Measurements from ENCODE around the gene OR10P1.
"Not testable (repeated sequence)": the region's sequence is repeated elsewhere in the genome, so short reads cannot be mapped to it uniquely, and the experiment has no call there.

Gene OR10P1, protein sequence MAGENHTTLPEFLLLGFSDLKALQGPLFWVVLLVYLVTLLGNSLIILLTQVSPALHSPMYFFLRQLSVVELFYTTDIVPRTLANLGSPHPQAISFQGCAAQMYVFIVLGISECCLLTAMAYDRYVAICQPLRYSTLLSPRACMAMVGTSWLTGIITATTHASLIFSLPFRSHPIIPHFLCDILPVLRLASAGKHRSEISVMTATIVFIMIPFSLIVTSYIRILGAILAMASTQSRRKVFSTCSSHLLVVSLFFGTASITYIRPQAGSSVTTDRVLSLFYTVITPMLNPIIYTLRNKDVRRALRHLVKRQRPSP

DNA sequence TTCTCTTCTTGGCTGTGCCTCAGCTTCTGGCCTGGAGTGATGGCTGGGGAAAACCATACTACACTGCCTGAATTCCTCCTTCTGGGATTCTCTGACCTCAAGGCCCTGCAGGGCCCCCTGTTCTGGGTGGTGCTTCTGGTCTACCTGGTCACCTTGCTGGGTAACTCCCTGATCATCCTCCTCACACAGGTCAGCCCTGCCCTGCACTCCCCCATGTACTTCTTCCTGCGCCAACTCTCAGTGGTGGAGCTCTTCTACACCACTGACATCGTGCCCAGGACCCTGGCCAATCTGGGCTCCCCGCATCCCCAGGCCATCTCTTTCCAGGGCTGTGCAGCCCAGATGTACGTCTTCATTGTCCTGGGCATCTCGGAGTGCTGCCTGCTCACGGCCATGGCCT lies at the start of gene OR10P1:
Gene OR10P1 (plus strand): TSS at position 40 of the 400 bp plus-strand sequence. CDS start 0 bp downstream, at position 40.
- DNase-seq (ENCODE audit: low read depth) = no peak

DNA sequence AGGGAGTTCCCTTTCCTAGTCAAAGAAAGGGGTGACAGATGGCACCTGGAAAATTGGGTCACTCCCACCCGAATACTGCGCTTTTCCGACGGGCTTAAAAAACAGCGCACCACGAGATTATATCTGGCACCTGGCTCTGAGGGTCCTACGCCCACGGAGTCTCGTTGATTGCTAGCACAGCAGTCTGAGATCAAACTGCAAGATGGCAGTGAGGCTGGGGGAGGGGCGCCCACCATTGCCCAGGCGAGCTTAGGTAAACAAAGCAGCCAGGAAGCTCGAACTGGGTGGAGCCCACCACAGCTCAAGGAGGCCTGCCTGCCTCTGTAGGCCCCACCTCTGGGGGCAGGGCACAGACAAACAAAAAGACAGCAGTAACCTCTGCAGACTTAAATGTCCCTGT lies 46.5 kb upstream of the OR10P1 start:
- DNase-seq (ENCODE audit: low read depth) = not testable (repeated sequence)

DNA sequence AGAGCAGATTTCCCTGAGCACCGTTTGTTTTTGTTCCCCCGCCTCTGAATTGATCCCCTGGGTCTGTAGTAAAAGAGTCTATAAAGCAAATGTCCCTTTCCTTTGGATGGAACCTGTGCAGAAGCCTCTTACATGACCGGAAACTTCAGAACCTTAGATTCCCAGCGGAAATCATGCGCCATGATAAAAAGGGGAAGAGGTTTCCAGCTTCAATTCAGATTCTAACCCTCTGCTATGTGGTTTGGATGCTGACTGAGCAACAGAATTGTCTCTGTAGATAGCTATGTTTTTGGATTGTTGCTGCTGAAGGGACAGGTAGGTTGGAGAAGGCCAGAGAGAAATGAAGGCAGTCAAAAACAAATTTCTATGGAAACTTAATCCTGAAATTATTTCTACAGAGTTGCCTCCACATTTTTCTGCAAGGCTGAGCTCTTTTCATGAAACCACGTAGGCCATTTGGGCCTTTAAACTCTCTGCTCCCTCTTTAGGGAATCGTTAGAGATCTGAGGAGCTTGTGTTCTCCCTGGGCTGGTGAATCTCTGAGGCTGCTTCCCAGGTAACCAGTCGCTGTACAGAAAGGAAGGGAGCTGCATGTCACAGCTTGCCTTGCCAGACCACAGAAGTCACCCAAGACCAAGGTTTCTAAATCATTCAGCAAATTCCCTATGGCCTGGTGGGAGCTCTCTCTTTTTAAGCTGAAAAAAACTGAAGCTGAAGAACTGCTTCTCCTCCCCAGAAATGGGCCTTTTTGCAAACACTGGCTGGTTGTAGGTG lies 28.7 kb upstream of the OR10P1 start:
- no peak for DNase-seq (ENCODE audit: low read depth)

DNA sequence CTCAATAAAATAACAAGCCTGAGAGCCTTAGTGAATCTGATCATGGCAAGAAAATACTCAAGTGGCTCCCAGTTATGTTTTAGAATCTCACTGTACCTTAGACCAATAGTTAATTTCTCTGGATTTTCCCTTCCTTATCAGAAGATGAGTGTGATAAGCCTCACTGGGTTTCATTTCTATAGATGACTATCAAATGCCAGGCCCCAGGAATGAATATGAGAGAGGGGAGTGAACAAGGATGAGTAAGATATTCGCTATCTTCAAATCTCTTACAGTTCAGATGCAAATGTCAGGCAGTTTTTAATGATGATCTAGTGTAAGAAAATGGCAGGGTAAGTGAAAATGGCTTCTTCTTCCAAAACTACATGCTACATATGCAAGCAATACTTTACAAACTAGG lies 26.1 kb upstream of the OR10P1 start:
- DNase-seq (ENCODE audit: low read depth) = no peak

DNA sequence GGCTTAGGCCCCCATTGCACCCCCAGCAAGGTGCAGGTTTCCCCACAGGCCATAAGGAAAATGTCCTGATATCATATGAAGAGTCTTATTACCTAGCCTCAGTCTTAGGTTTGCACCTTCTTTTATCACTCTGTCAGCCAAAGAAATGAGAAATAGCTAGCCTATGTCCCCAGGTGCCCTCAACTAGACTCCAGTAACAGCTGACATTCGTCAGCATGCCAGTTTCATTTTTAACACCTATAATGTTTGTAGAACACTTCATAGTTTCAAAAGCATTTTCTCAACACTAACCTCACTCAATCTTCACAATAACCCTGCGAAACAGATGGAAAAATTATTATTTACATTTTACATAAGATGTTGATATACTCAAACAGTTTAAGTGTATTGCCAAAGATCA lies 24.0 kb upstream of the OR10P1 start:
- DNase-seq (ENCODE audit: low read depth) = no peak

DNA sequence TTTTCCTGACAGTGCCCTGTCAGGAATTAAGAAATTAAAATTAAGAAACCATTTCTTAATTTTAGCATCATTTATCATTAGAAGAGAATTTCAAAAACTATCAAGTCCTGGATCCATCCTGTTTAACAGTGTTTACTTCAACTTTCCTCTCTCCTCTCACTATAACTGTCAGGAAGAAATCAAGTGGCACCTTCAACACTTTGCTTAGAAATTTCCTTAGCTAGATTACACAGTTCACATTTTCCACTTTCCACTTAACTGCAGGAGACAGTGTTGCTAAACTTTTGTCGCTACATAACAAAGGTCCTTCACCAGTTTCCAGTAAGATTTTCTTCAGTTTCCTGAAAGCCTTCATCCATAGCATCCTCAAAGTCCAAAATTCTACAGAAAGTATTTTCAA lies 21.9 kb upstream of the OR10P1 start:
- no peak for DNase-seq (ENCODE audit: low read depth)

DNA sequence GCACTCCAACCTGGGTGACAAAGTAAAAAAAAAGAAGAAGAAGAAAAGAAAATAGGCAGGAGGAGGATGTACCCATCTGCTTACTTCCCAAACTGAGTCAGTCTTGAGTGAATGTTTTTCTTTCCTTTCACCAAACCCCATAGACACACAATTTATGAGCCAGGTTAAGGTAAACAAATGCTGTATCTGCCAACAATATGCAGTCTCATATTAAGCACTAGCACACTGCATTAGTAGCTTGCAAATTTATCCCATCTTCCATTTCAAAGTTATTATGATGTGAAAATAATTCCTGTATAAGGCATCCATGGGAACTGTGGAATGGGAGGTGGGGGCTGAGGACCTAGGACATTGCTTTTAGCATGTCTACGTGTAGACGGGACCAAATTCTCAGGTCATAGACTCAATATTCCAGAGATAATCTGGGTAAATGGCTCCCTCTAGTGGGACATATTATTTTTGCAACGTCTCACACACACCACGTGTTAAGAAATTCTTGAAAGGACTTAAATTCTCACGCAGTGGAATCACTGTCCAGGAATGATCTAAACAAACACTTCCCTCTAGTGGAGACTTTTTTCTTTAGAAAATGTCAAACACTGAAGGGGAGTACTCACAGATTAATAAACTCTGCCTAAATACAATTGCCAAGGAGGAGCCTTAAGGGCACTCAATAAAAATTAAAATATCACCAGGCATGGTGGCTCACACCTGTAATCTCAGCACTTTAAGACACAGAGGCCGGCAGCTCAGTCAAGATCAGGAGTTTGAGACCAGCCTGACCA lies 17.1 kb upstream of the OR10P1 start:
- DNase-seq (ENCODE audit: low read depth) = no peak

DNA sequence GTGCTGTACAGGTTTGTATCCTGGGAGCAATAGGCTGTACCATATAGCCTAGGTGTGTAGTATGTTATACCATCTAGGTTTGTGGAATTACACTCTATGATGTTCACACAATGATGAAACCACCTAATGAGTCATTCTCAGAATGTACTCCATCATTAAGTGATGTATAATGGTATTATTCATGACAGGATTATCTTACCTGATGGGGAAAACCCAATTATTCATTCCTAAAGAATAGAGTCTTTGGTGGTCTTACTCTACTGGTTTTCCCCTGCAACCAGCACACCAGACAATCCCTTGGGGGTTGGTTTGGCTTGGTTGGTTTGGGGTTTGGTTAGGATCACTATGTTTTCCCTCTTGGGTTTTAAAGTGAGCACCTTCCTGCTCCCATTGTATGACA lies 12.6 kb upstream of the OR10P1 start:
- no peak for DNase-seq (ENCODE audit: low read depth)

DNA sequence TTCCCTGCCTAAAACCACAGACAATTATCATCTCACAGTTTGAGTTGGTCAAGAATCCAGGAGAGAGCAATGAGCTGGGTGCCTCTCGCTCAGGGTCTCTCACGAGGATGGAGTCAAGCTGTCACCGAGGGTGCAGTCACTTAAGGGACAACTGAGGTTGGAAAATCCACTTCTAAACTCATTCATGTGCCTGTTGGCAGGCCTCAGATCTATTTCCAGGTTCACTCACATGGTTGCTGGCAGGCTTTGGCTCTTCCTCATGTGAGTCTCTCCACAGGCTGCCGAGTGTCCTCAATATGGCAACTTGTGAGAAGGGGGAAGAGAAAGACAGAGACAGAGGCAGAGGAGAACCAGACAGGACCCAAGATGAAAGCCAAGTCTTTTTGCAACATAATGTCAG lies 10.5 kb upstream of the OR10P1 start:
- DNase-seq (ENCODE audit: low read depth) = no peak

DNA sequence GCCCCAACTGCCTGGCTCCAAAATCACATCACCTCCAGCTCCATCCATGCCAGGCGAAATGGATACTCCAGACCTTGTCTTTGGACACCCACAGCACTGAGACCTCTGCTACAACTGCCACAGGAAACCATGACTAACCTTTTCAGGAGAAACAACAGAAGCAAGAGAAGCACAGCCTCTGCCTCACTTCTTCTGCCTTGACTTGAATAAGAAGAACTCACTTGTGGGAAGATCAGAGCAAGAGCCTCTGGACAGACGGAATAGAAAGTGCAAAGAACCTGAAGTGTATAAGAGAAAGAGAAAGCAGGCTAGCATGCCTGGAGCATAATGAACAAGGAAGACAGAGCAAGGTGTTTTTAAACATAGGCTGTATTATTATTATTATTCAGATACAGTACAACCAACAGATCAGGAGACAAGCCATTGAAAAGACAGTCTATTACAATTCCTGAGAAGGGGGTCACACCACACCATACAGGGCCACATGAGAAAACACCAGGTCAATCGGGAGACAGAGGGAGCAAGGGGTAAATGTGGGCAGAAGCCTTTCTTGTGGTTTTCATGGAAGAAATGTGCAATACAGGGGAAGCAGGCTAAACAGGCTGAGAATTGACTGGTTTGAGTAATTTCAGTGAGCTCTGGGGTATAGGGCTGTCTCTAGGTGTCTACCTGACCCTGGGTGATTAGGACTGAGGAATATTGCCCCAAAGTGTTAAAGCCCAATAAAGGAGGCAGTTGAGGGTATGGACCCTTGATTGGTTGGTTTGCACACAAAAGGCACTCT lies 7.4 kb upstream of the OR10P1 start:
- no peak for DNase-seq (ENCODE audit: low read depth)

DNA sequence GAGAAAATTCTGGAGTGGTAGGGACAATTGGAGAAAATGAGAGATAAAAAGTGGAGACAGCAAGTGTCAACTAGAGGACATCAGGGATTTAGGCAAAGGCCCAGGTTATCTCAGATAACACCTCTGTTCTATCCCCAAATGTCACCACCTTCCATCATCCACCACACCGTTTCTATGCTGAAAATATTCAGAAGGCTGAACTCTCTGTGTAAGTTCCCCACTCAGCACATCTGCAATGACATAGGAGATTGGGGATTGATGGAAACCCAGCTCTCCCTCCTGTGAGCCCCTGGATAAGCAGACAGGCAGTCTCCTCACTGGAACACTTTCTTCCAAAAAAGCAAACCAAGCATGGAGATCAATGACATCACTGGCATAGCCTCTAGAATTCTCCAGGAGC lies 5.6 kb upstream of the OR10P1 start:
- no peak for DNase-seq (ENCODE audit: low read depth)

DNA sequence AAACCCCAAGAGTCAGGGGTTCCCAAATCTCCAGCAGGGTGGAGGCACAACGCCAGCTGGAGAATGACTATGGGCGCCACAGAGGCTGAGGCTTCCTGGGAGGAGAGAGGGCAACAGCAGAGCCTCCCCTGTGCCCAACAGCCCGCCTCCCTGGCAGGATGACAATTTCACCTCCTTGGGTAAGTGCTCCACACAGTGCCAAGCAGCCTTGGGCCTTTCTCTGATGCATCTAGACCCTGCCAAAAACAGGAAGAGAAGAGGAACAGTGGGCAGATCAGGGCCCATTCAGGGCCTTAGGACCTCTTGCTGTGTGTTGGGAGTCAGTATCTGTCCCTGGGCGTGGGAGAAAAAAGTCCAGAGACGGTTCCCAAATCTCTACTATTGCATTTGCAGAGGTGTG lies 5.0 kb upstream of the OR10P1 start:
- DNase-seq (ENCODE audit: low read depth) = no peak

DNA sequence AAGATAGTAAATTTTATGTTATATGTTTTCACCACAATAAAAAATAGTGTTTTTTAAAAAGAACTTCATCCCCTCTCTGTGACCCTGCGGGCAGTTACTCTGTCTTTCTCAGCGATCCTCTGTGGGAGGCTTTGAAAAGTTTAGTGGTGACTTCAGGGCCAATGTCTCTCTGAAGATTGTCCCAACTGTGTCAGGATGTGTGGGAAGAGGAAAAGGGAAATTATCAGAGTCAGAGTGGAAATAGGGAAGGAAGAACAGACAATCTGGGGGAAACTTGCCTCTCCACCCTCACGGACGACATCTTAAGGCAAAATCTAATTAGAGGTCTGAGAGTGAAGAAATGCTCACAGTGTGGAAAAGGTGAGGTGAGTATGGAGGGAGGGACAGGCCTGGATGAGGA lies 3.5 kb upstream of the OR10P1 start:
- no peak for DNase-seq (ENCODE audit: low read depth)

DNA sequence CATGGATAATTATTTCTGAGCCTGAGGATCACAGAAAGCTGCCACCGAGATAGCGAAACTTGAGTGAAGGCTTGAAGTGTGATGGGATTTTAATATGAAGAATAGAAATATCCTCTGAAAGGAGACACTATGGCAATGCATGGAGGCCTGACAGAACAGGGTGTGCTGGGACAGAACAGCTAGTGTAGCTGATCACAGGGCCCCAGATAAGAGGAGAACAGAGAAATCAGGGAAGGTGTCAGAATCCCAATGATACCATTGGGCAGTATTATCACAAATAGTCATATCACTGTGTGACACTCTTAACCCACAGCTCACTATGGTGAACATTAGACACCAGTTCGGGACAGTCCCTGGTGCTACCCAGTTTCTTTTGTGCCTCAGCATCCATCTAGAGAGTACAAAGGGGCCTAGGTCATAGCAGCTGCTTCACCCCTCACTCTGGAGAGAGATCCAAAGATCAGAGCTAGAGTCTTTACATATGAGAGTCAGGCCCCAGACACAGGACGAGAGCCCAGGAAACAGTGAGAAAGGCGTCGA lies 506 bp upstream of the OR10P1 start:
- DNase-seq (ENCODE audit: low read depth) = no peak

DNA sequence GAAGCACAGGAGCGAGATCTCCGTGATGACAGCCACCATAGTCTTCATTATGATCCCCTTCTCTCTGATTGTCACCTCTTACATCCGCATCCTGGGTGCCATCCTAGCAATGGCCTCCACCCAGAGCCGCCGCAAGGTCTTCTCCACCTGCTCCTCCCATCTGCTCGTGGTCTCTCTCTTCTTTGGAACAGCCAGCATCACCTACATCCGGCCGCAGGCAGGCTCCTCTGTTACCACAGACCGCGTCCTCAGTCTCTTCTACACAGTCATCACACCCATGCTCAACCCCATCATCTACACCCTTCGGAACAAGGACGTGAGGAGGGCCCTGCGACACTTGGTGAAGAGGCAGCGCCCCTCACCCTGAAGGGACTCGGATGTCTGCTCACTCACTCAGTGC lies 775 bp downstream of the OR10P1 start:
- peak; percentile 10 for DNase-seq (ENCODE audit: low read depth)

DNA sequence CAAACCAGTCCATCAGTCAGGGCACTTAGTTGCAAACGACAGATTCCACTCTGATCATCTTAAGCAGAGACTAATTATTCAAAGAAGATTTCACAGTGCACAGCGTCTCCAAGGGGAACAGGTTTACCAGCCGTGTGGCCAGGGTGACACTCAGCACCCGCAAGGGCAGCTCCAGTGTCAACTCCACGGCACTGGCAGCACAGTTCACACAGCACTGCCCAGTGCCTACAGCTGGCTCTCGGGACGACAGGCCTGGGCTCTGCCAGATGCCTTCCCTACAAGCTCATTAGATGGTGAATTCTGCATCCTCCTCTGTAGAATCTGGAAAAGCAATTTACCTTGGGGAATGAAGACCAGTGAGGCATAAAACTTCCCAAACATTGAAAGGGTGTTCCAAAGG lies 4.9 kb downstream of the OR10P1 start:
- DNase-seq (ENCODE audit: low read depth) = no peak

DNA sequence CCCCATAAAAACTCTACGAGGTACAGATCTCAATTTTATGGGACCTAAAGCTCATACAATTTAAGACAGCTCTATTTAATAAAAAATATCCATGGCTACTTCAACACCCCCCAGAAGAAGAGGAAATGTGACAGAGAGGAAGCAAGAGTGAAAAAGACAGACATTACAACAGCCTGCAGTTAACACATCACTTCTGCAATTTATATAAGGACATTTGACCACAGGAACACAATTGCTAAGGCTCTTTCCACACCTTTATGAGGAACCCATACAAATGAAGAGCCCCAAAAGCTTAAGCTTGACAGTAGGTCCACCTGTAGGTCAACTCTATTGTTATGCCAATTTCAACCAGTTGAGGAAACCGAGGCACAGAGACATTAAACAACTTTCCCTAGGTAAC lies 5.6 kb downstream of the OR10P1 start:
- no peak for DNase-seq (ENCODE audit: low read depth)

DNA sequence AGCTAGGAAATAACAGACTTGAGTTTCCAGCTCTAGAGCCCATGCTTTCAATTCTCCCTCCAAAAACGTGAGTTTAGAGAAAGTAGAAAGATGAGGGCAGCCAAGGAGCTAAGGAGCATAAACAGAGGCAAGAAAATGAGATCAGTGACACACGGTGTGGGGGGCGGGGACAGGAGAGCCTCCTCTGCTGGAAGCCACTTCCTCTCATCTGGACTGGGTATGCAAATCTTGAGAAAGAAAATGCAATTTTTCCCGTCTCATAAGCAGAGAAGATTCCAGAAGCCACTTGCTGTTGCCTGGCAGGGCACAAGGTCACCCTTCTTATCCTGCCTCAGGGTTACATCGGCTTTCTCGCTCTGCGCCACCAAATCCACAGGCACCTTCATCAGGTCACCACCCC lies 6.0 kb downstream of the OR10P1 start:
- no peak for DNase-seq (ENCODE audit: low read depth)

DNA sequence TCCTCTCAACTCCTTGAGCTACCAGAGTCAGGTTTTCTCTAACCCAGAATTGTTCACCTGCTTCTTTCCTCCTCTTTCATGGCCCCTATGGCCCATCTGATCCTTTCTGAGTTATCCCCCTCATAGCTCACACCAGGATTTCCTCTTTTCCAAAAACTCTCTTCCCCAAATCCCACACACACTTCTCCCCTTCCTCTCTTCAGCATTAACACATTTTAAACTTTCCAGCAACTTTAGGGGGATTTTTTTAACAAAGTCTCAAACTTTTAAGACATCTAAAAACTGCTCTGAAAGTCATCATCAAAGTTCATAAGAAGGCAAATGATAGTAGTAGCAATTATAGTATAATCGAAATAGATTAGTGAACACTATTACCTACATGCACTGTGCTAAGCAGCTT lies 7.9 kb downstream of the OR10P1 start:
- DNase-seq (ENCODE audit: low read depth) = no peak

DNA sequence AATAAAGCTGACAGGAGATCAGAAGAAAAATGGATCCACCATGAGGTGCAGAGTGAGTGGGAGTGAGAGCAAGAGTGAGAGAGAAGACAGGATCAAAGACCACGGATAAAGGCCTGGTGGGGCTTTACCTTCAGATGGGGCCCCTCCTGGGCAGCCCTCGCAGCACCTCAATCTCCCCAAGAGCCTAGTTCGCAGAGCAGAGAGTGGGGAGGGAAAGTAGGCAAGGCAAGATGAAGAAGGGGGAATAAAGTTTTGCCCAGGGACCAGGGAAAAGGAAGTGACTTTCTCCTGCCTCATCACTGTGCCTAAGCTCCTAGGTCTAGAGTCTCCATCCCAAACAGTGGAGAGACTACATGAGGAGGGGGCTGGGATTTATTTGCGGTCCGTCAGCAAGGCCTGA lies 10.3 kb downstream of the OR10P1 start:
- no peak for DNase-seq (ENCODE audit: low read depth)

DNA sequence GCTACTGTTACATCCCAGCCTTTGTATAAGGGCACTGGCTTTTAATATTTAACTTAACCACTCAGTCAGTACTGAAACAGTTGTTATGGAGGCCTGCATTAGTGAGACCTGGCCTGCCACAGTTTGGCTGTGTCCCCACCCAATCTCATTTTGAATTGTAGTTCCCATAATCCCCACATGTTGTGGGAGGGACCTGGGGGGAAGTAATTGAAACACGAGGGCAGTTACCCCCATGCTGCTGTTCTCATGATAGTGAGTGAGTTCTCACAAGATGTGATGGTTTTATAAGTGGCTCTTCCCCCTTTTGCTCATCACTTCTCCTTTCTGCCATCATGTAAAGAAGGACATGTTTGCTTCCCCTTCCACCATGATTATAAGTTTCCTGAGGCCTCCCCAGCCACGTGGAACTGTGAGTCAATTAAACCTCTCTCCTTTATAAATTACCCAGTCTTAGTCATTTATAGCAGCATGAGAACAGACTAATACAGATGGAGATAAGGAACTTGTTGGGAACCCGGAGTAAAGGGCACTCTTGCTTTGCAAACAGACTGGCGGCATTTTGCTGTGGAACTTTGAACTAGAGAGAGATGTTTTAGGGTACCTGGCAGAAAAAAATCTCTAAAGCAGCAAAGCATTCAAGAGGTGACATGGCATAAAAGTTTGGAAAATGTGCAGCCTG lies 14.1 kb downstream of the OR10P1 start:
- not testable (repeated sequence) for DNase-seq (ENCODE audit: low read depth)

All from activated T-helper 1 cell treated with Interleukin-2 at 50 U/mL for 16 hours (primary cell).